Glomerular visceral epithelial cell (primary cell): ENCODE data around the gene GIMD1.
"Not testable (repeated sequence)": the region's sequence is repeated elsewhere in the genome, so short reads cannot be mapped to it uniquely, and the experiment has no call there.

ENCODE experiments used
- DNase-seq: peaks from one replicate; pipeline ENCODE4 v3.0.0-alpha.2; 2016; ENCODE audit errors: extremely low spot score

GIMD1 gene

GRCh38 chr4:106368678-106369077 is at the start of gene GIMD1:
GIMD1 (minus strand) TSS chr4:106368778; CDS start chr4:106367435, 1,343 bp downstream.
- DNase-seq, result no peak

GRCh38 chr4:106414366-106414765 is 45.8 kb upstream of the GIMD1 start:
- no peak for DNase-seq

- DNase-seq, result no peak
Observed at GRCh38 chr4:106409901-106410889, 41.6 kb upstream of the GIMD1 start.

GRCh38 chr4:106408004-106408403 is 39.4 kb upstream of the GIMD1 start:
- not testable (repeated sequence) for DNase-seq

- no peak for DNase-seq
Observed at GRCh38 chr4:106401157-106401556, 32.6 kb upstream of the GIMD1 start.

GRCh38 chr4:106398898-106399297 is 30.3 kb upstream of the GIMD1 start:
- DNase-seq, result not testable (repeated sequence)

GRCh38 chr4:106395582-106395981 is 27.0 kb upstream of the GIMD1 start:
- DNase-seq, result no peak

GRCh38 chr4:106385853-106386393 is 17.3 kb upstream of the GIMD1 start:
- no peak for DNase-seq

- no peak for DNase-seq
Observed at GRCh38 chr4:106384878-106385277, 16.3 kb upstream of the GIMD1 start.

- DNase-seq, result no peak
Observed at GRCh38 chr4:106380179-106380578, 11.6 kb upstream of the GIMD1 start.

- no peak for DNase-seq
Observed at GRCh38 chr4:106373026-106373425, 4.4 kb upstream of the GIMD1 start.

- DNase-seq, result no peak
Observed at GRCh38 chr4:106371161-106371560, 2.6 kb upstream of the GIMD1 start.

GRCh38 chr4:106370214-106370613 is 1.6 kb upstream of the GIMD1 start:
- DNase-seq, result no peak

- DNase-seq, result peak; percentile 80
Observed at GRCh38 chr4:106369456-106370060, 980 bp upstream of the GIMD1 start.

- no peak for DNase-seq
Observed at GRCh38 chr4:106367072-106367471, 1.5 kb downstream of the GIMD1 start.

GRCh38 chr4:106366026-106366425 is 2.6 kb downstream of the GIMD1 start:
- no peak for DNase-seq

GRCh38 chr4:106365613-106366012 is 3.0 kb downstream of the GIMD1 start:
- DNase-seq, result peak; percentile 66

- DNase-seq, result no peak
Observed at GRCh38 chr4:106364282-106364681, 4.3 kb downstream of the GIMD1 start.

- no peak for DNase-seq
Observed at GRCh38 chr4:106362086-106362825, 6.3 kb downstream of the GIMD1 start.

- peak; percentile 25 for DNase-seq
Observed at GRCh38 chr4:106358899-106359298, 9.7 kb downstream of the GIMD1 start.

- no peak for DNase-seq
Observed at GRCh38 chr4:106355193-106355592, 13.4 kb downstream of the GIMD1 start.

- DNase-seq, result no peak
Observed at GRCh38 chr4:106353786-106354185, 14.8 kb downstream of the GIMD1 start.
